Left lobe of liver (tissue), 2 donors: ENCODE results near the gene GNG2. TPM values are rescaled to one million over a fixed set of nuclear protein-coding genes. Genes with fewer than 3 reads are reported as not detected.

Experiments used
- ATAC-seq: fragments of 200-7000 bp; cut with Tn5 transposase; one replicate; pipeline ENCODE4 v1.9.1; 2020; ENCODE audit warnings: mild to moderate bottlenecking, moderate library complexity
- DNase-seq: peaks from one replicate; pipeline ENCODE4 v3.0.0-alpha.2; 2020; ENCODE audit warnings: low spot score
- total RNA-seq: library from RNA; stranded (reverse); gene quantifications from one replicate; pipeline ENCODE4 v1.2.1, GENCODE V29; 2021
- donor health status: DM: no; HTN: no; CAD: no; lungs with moderate emphysema.
- donor health status: DM: no; HTN: yes; CAD: no.

Gene GNG2
- total RNA-seq, 1 donor from 2014 or later: 4.3 TPM

- ATAC-seq (no peak), DNase-seq (no peak)
Observed at GRCh38 chr14:51938137-51938536, 77.7 kb downstream of the GNG2 start.

GRCh38 chr14:51938821-51939220 lies 78.4 kb downstream of the GNG2 start:
- no peak for DNase-seq
- ATAC-seq: no peak

- ATAC-seq (no peak), DNase-seq (no peak)
Observed at GRCh38 chr14:51939226-51939625, 78.8 kb downstream of the GNG2 start.

GRCh38 chr14:51939755-51940301 lies 79.4 kb downstream of the GNG2 start:
- DNase-seq (no peak), ATAC-seq (no peak)

- no peak for ATAC-seq
Observed at GRCh38 chr14:51942971-51943370, 82.6 kb downstream of the GNG2 start.

GRCh38 chr14:51950007-51950406 lies 89.6 kb downstream of the GNG2 start:
- ATAC-seq (no peak), DNase-seq (no peak)

More at GRCh38 chr14:51942971-51943370, 82.6 kb downstream of the GNG2 start:
- no peak for DNase-seq

- ATAC-seq: no peak
- no peak for DNase-seq
Observed at GRCh38 chr14:51951656-51952055, 91.2 kb downstream of the GNG2 start.

GRCh38 chr14:51954031-51954430 lies 93.6 kb downstream of the GNG2 start:
- DNase-seq: no peak
- no peak for ATAC-seq

GRCh38 chr14:51954657-51955056 lies 94.2 kb downstream of the GNG2 start:
- DNase-seq (no peak), ATAC-seq (no peak)

GRCh38 chr14:51957950-51958349 lies 97.5 kb downstream of the GNG2 start:
- ATAC-seq: no peak
- DNase-seq: no peak

GRCh38 chr14:51959928-51960327 lies 99.5 kb downstream of the GNG2 start:
- DNase-seq (no peak), ATAC-seq (no peak)

GRCh38 chr14:51960866-51961265 lies 100.5 kb downstream of the GNG2 start:
- DNase-seq (no peak), ATAC-seq (no peak)

GRCh38 chr14:51962711-51963110 lies 102.3 kb downstream of the GNG2 start:
- ATAC-seq (no peak), DNase-seq (no peak)

GRCh38 chr14:51963286-51963685 lies 102.9 kb downstream of the GNG2 start:
- ATAC-seq: no peak
- DNase-seq: no peak

GRCh38 chr14:51967521-51967920 lies 107.1 kb downstream of the GNG2 start:
- ATAC-seq (no peak), DNase-seq (no peak)

- no peak for DNase-seq
- no peak for ATAC-seq
Observed at GRCh38 chr14:51969852-51970540, 109.6 kb downstream of the GNG2 start.

- ATAC-seq (no peak), DNase-seq (no peak)
Observed at GRCh38 chr14:51972566-51972965, 112.2 kb downstream of the GNG2 start.

- DNase-seq (no peak), ATAC-seq (no peak)
Observed at GRCh38 chr14:51977075-51977474, 116.7 kb downstream of the GNG2 start.

- no peak for ATAC-seq
Observed at GRCh38 chr14:51978681-51979085, 118.3 kb downstream of the GNG2 start.

GRCh38 chr14:51979088-51979709 lies 118.8 kb downstream of the GNG2 start:
- peak; percentile 98 for ATAC-seq
- DNase-seq: peak; percentile 74

More at GRCh38 chr14:51978681-51979085, 118.3 kb downstream of the GNG2 start:
- no peak for DNase-seq

- ATAC-seq (no peak), DNase-seq (no peak)
Observed at GRCh38 chr14:51981218-51981854, 120.9 kb downstream of the GNG2 start.

- ATAC-seq (no peak), DNase-seq (no peak)
Observed at GRCh38 chr14:51988221-51988620, 127.8 kb downstream of the GNG2 start.
